LNCAP (cell line): ENCODE measurements around the gene FRMD4A.

Source experiments
- TF ChIP-seq, protein P1 (sequence below): fragments of 450-650 bp; IDR thresholded peaks from 2 replicates; pipeline ENCODE4 v1.5.1; 2017; ENCODE audit warnings: mild to moderate bottlenecking

Gene FRMD4A

DNA sequence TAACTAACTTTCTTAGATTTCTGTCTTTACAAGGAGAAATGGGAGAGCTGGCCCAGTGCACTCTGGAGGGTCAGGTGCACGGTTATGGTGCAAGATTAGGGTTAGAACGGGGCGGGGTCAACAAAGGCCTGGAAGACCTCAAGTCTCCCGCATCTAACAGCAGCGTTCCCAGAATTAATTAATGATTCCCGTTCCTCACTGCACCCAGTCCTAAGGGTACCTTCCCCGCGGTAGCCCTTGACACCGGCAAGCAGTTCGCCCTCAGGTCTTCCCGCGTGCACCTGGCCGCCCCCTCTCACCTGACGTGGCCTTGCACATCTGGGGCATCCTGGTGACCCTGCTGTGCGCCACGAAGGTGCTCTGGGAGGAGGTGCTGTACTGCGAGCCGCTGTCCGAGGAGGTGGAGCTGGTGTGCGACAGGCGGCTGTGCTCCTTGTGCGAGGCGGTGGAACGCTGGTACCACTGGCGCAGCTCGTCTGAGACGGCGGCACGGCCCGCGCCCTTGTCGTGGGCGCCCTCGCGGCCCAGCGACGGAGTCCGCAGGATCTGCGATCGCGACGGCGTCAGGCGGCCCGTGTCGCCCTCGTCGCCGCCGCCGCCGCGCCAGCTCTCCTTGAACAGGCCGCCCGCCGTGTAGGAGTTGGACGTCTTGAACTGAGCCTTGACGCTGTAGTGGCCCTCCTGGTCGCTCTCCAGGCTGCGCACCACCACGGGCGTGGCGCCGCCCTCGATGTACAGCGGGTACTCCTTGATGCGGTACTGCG lies 674.2 kb downstream of the FRMD4A start:
- TF ChIP-seq, protein P1, sequence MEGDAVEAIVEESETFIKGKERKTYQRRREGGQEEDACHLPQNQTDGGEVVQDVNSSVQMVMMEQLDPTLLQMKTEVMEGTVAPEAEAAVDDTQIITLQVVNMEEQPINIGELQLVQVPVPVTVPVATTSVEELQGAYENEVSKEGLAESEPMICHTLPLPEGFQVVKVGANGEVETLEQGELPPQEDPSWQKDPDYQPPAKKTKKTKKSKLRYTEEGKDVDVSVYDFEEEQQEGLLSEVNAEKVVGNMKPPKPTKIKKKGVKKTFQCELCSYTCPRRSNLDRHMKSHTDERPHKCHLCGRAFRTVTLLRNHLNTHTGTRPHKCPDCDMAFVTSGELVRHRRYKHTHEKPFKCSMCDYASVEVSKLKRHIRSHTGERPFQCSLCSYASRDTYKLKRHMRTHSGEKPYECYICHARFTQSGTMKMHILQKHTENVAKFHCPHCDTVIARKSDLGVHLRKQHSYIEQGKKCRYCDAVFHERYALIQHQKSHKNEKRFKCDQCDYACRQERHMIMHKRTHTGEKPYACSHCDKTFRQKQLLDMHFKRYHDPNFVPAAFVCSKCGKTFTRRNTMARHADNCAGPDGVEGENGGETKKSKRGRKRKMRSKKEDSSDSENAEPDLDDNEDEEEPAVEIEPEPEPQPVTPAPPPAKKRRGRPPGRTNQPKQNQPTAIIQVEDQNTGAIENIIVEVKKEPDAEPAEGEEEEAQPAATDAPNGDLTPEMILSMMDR, result no peak

DNA sequence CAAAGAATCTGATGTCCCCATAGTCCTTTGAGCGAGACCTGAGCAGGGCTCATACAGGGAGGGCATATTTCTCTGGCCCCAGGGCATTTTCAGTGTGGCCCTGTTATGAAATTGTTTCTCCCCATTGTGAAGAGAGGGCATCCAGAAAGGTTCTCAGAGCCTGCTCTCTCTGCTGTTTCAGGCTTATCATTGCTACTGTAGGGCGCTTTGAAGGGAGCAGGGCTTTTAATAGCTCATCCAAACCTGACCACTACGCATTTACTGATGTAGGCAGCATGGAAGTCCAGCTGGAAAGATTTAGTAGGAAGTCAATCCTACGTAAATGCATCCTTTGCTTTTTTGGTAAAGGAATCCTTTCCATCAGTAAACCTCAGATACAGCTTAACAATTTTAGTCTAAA lies 675.9 kb downstream of the FRMD4A start:
- TF ChIP-seq, protein P1, result no peak

DNA sequence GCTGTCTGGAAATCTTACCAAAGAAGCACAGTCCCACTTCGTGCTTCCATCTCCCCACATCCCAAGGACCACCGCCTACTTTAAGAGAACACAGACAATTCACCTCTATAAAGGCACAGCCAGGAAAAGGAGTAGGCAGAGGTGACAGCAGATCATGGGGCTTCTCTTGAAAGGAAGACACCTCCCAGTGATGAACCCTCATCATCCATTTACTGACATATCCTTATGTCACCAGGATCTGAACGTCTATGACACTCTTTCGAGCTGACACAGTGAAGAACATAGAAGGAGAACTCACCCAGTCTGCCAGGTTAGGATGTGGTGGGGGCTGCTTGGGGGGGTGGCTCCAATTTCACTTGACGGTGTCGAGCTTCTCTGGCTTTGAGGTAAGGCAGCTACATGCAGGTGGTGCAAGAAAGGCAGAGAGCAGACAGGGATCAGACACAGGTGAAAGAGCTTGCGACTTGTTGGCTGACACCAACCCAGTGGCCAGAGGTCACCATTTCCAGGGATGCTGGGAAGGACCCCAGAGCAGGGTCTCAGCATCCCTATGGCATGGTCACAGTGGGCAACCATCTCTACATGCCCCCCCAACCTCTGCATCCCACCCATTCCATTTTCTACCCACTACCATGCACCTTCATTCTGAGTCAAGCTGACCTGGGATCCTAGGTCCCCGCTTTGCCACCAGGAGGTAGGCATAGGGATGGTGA lies 676.5 kb downstream of the FRMD4A start:
- TF ChIP-seq, protein P1, result no peak

DNA sequence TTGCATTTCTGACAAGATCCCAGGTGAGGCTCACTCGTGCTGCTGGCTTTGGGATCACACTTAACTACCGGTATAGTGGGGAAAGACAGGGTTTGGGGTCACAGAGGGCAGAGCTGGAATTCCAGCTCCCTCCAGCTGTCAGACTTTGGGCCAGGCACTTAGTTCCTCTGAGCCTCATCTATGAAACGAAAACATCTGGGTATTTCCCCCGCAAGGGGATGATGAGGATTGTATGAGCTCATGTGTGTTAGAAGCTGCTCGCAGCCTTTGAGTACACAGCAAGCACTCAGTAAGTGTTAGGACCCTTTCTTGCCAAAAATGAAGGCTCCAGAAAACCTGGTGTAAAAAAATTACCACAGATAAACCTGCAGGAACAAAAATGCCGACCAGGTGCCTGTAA lies 677.9 kb downstream of the FRMD4A start:
- TF ChIP-seq, protein P1, result no peak

DNA sequence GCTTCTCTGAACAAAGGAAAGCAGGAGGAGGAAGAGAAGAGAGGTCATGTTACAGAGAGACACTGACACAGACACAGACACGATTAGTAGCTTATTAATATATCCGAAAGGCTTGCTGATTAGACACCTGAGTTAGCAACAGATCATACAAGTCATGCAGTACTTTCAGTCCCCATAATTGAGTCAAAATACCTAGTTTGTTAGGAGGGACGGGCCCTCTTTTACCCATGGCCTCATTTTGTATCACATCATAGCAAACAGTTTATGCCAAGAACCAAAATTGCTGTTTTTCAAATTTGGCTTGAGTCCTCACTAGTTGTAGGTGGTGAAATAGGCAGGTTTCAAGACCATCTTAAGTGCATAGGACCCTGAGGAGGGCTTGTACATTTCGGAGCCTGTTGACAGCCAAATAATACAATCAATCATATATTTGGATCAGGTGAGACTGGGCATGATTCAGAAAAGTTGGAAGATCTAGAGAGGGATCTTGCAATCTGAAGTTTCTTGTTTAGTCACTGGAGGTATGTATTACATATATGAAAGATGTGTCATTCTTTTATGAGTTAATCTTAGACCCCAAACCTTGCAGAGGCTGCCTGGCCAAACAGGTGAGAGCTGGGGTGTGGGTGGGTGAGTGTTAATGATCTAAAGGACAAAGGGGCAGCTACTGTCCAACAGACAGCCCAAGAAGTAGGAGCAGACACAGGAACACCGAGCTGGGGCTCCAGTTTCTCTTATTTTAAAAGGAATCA lies 678.6 kb downstream of the FRMD4A start:
- TF ChIP-seq, protein P1, result no peak

DNA sequence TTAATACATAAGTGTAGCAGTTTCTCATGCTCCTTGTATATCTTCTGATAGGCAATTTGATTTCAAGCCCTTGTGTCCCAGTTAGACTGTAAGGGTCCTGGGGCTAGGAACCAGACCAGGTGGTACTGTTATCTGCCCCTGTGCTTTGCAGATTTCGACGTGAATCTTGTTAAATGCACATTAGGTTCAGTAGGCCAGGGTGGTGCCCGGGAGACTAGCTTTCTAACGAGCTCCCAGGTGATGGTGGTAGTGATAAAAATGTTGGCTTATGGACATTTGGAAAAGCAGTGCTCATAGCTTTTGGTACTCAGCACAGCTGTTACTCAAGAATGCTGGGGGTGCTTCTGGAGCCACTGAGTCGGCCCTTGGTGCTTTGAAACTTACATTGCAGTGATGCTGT lies 679.8 kb downstream of the FRMD4A start:
- TF ChIP-seq, protein P1, result no peak

DNA sequence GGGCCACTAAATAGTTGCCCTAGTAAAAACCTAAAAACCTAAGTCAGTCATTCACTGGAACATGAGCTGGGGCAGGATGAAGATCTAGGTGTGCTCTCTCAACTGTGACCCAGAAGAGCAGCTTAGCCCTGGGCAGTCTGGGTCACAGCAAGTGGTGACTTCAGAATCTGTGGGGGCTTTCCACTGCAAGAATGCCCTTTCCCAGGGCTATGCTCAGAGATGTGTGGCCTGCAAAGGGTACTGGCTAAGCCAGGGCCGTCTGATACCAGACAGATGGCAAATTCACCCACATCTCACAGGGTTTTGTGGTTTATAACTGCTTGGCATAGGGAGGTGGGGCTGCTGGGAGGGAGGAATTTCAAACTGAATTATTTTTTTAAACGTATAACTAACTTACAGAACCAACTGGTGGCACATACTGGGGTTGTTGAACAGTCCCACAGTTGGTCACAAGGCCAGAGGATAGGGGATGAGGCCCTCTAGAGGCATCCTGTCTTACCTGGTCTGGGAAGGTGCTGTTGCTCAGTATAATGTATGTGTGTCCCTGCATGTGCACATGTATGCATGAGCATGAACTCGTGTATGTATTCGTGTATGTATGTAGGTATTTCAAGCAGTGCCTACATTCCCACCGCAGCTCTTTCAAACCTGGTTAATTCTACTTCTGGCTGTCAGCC lies 680.7 kb downstream of the FRMD4A start:
- TF ChIP-seq, protein P1, result no peak
